ENCODE measurements around the gene VPS13D. TPM values are rescaled to one million over a fixed set of nuclear protein-coding genes. Genes with fewer than 3 reads are reported as not detected.

VPS13D gene
- total RNA-seq, 4 donors from 2014 or later, result 88.3 to 123 (median 113) TPM

DNA sequence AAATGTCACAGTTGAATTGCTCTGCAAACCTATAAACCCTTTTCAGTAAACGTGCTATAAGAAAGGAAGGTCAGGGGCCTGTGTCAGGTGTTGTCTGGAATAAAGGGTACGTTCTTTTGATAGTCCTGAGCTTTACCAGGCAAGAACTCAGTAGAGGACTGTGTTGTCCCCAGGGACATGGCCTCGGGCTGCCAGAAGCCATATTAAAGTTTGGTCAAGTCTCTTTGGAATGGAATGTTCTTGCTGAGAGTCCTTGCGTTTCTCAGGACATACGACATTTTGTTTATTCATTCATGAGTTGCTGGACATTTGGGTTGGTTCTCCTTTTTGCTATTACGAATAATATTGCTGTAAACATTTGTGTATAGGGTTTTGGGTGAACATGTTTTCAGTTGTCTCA is 16.8 kb downstream of the VPS13D start:
- no peak overlapping the region for H3K4me3 ChIP-seq
- no peaks in the 10 kb centered on the region for H3K27me3 ChIP-seq
- H3K9me3 ChIP-seq, result no peaks in the 10 kb centered on the region
- TF ChIP-seq POLR2A (IDR thresholded peaks at IDR 0.05), result no peak
- TF ChIP-seq, protein P1, sequence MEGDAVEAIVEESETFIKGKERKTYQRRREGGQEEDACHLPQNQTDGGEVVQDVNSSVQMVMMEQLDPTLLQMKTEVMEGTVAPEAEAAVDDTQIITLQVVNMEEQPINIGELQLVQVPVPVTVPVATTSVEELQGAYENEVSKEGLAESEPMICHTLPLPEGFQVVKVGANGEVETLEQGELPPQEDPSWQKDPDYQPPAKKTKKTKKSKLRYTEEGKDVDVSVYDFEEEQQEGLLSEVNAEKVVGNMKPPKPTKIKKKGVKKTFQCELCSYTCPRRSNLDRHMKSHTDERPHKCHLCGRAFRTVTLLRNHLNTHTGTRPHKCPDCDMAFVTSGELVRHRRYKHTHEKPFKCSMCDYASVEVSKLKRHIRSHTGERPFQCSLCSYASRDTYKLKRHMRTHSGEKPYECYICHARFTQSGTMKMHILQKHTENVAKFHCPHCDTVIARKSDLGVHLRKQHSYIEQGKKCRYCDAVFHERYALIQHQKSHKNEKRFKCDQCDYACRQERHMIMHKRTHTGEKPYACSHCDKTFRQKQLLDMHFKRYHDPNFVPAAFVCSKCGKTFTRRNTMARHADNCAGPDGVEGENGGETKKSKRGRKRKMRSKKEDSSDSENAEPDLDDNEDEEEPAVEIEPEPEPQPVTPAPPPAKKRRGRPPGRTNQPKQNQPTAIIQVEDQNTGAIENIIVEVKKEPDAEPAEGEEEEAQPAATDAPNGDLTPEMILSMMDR (IDR thresholded peaks at IDR 0.05), result no peak
- no peak for DNase-seq
- H3K36me3 ChIP-seq, result peaks cover 0 to 80% (median 4%) of the 10 kb centered on the region in 3 donors
- H3K27ac ChIP-seq, result no peak overlapping the region
- no peaks in the 10 kb centered on the region for H3K4me1 ChIP-seq

DNA sequence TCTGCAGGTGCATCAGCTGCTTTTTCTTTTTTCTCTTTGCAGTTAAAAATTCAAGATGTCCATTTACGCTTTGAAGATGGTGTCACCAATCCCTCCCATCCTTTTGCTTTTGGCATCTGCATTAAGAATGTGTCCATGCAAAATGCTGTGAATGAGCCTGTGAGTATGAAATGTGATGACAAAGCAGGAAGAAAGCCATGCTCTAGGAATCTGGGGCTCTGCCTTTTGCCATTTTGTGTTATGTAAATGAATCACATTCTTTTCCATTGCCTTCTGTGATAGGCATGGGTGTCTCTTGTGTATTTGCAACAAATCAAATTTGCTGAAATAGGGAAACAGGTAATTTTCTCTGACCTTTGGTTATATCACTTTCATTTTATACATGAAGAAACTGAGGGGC is 19.4 kb downstream of the VPS13D start:
- Histone ChIP-seq H3K36me3 (peaks cover 0 to 80% (median 4%) of the 10 kb centered on the region in 3 donors), H3K27me3 (no peaks in the 10 kb centered on the region), H3K27ac (no peak overlapping the region), H3K4me3 (no peak overlapping the region), H3K4me1 (no peaks in the 10 kb centered on the region), H3K9me3 (no peaks in the 10 kb centered on the region)
- TF ChIP-seq, protein P1 (IDR thresholded peaks at IDR 0.05), result no peak
- no peak for TF ChIP-seq POLR2A (IDR thresholded peaks at IDR 0.05)
- DNase-seq, result no peak

DNA sequence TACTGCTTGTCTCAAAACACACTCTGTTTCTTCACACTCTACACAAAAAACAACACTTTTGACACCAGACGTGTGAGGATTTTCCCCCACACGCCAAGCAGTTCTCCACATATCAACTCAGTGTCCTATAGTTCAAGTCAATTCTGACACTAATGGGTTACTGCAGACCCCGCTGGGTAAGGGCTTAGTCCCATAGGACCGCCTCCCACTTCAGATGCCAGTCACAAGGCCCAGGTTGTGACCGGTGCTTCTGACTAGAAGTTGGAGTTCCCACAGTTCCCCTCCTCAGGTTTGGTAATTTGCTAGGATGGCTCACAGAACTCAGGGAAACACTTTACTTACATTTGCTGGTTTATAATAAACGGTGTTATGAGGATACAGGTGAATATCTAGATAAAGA is 19.9 kb downstream of the VPS13D start:
- Histone ChIP-seq H3K9me3 (no peaks in the 10 kb centered on the region), H3K27ac (no peak overlapping the region), H3K4me1 (no peaks in the 10 kb centered on the region), H3K36me3 (peaks cover 0 to 75% (median 4%) of the 10 kb centered on the region in 3 donors), H3K27me3 (no peaks in the 10 kb centered on the region), H3K4me3 (no peak overlapping the region)
- TF ChIP-seq POLR2A (IDR thresholded peaks at IDR 0.05), result no peak
- TF ChIP-seq, protein P1 (IDR thresholded peaks at IDR 0.05), result no peak
- DNase-seq, result no peak

DNA sequence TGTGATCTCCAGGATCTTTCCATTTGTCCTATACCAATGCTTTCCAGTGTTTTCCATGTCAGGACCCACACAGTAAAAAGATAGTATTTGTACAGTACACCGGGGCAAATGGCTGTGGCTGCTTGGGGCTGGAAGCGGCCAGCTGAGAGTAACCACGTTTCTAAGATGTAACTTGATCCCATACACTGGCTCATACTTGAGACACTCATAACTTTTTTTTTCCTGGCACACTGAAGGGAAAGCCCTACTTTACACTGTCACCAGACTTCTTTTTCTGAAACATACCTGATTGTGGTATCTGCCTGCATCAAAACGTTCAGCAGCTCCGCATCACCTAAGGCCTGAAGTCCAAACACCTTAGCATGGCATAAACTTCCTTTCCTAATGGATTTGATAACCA is 21.6 kb downstream of the VPS13D start:
- no peak overlapping the region for H3K4me3 ChIP-seq
- H3K9me3 ChIP-seq, result no peaks in the 10 kb centered on the region
- H3K27ac ChIP-seq, result no peak overlapping the region
- TF ChIP-seq, protein P1 (IDR thresholded peaks at IDR 0.05), result no peak
- TF ChIP-seq POLR2A (IDR thresholded peaks at IDR 0.05), result no peak
- H3K36me3 ChIP-seq, result peaks cover 0 to 72% (median 4%) of the 10 kb centered on the region in 3 donors
- no peaks in the 10 kb centered on the region for H3K4me1 ChIP-seq
- H3K27me3 ChIP-seq, result no peaks in the 10 kb centered on the region
- no peak for DNase-seq

DNA sequence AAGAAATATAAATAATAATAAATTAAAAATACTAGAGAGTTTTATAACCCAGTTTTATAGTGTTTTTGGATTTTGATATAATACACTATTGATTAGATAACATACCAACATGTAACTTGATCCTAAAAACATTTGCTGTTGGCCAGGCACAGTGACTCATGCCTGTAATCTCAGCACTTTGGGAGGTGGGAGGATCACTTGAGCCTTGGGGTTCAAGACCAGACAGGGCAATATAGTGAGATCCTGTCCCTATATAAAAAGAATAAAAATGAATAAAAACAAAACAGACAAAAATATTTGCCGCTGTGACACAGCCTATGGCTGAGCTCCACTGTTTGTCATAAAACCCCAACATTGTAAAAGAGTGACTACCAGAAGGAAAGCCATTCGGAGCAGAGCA is 26.1 kb downstream of the VPS13D start:
- Histone ChIP-seq H3K4me1 (no peaks in the 10 kb centered on the region), H3K36me3 (peaks cover 0 to 83% (median 0%) of the 10 kb centered on the region in 3 donors), H3K4me3 (no peak overlapping the region), H3K27ac (no peak overlapping the region), H3K9me3 (no peaks in the 10 kb centered on the region), H3K27me3 (no peaks in the 10 kb centered on the region)
- DNase-seq, result no peak
- no peak for TF ChIP-seq POLR2A (IDR thresholded peaks at IDR 0.05)

DNA sequence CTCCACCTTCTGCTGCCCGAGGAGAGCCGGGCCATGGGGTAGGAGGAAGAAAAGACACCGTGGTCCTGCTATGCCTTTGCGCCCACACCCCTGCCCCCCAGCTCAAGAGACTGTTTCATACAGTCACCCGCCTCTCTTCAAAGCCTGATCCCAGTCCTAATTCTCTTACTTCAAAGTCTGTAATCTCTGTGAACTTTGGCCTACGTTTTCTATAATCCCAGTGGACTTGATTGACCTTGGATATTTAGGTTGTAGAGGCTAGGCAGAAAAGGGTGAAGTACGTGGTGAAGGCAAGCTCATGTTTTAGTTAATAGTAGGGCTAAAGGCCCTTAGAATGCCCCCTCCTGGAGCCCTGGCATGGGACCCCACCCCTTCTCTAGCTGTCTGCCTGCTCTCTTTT is 28.4 kb downstream of the VPS13D start:
- Histone ChIP-seq H3K27ac (no peak overlapping the region), H3K4me3 (no peak overlapping the region), H3K27me3 (no peaks in the 10 kb centered on the region), H3K4me1 (no peaks in the 10 kb centered on the region), H3K9me3 (no peaks in the 10 kb centered on the region), H3K36me3 (peaks cover 0 to 85% (median 0%) of the 10 kb centered on the region in 3 donors)
- no peak for TF ChIP-seq POLR2A (IDR thresholded peaks at IDR 0.05)
- DNase-seq, result no peak

DNA sequence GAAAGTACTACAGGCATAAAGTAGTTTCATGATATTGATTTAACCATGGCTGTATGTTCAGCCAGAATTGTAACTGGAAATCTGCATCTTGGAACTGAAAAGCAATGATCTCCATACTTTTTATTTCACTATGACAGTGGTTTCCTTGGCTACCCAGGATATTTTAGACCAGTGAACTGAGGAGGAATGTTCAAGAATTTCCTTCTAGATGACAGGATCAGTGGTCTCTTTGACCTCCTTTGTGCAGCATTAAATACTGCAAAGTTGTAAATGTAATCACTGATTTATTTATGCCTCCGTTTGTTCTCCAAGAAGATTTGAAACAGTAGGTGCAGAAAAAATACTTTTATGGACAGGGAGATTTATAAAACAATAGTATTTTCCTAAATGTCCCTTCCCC is 39.5 kb downstream of the VPS13D start:
- no peaks in the 10 kb centered on the region for H3K4me1 ChIP-seq
- peaks cover 0 to 100% (median 0%) of the 10 kb centered on the region in 3 donors for H3K36me3 ChIP-seq
- TF ChIP-seq, protein P1 (IDR thresholded peaks at IDR 0.05), result no peak
- TF ChIP-seq POLR2A (IDR thresholded peaks at IDR 0.05), result no peak
- DNase-seq, result no peak
- H3K27me3 ChIP-seq, result no peaks in the 10 kb centered on the region
- no peak overlapping the region for H3K27ac ChIP-seq
- no peak overlapping the region for H3K4me3 ChIP-seq
- H3K9me3 ChIP-seq, result no peaks in the 10 kb centered on the region

All from Peyer's patch (tissue), 4 donors.